H9 (cell line): ENCODE results near the gene SF3A1. TPM values are rescaled to one million over a fixed set of nuclear protein-coding genes. Genes with fewer than 3 reads are reported as not detected.

Experiments
- DNase-seq: peaks from one replicate; pipeline ENCODE4 v3.0.0-alpha.2; 2017
- H2AFZ ChIP-seq: one replicate; pipeline ENCODE4 v1.6.1; 2013; ENCODE audit warnings: mild to moderate bottlenecking, low read length, control low read depth, moderate library complexity
- H2AK5ac ChIP-seq: 2 replicates; pipeline ENCODE4 v1.6.1; 2013; ENCODE audit warnings: low read length, control low read depth, mixed read lengths; ENCODE audit not compliant: insufficient read length
- H2BK120ac ChIP-seq: one replicate; pipeline ENCODE4 v1.6.1; 2013; ENCODE audit warnings: low read depth, mild to moderate bottlenecking, low read length, control low read depth, inconsistent platforms; ENCODE audit not compliant: poor library complexity, severe bottlenecking
- H2BK12ac ChIP-seq: 2 replicates; pipeline ENCODE4 v1.6.1; 2013; ENCODE audit warnings: low read length, control low read depth, mixed read lengths, low read depth; ENCODE audit not compliant: insufficient read length
- H2BK15ac ChIP-seq: 2 replicates; pipeline ENCODE4 v1.6.1; 2013; ENCODE audit warnings: low read depth, low read length, control low read depth
- H2BK20ac ChIP-seq: one replicate; pipeline ENCODE4 v1.6.1; 2013; ENCODE audit warnings: low read depth, mild to moderate bottlenecking, low read length, control low read depth, inconsistent platforms; ENCODE audit not compliant: poor library complexity, severe bottlenecking
- H2BK5ac ChIP-seq: 2 replicates; pipeline ENCODE4 v1.6.1; 2013; ENCODE audit warnings: low read length, control low read depth, mixed read lengths; ENCODE audit not compliant: insufficient read length
- H3K14ac ChIP-seq: 2 replicates; pipeline ENCODE4 v1.6.1; 2013; ENCODE audit warnings: low read length, control low read depth; ENCODE audit not compliant: insufficient read depth
- H3K18ac ChIP-seq: 2 replicates; pipeline ENCODE4 v1.6.1; 2013; ENCODE audit warnings: low read depth, mild to moderate bottlenecking, mixed read lengths, low read length, control low read depth; ENCODE audit not compliant: insufficient read length
- H3K23ac ChIP-seq: 2 replicates; pipeline ENCODE4 v1.6.1; 2013; ENCODE audit warnings: low read length, control low read depth, mixed read lengths, low read depth; ENCODE audit not compliant: insufficient read length
- H3K23me2 ChIP-seq: 2 replicates; pipeline ENCODE4 v1.6.1; 2013; ENCODE audit warnings: low read depth, mild to moderate bottlenecking, mixed read lengths, low read length, control low read depth; ENCODE audit not compliant: insufficient read length, poor library complexity, severe bottlenecking
- H3K27ac ChIP-seq: 2 replicates; pipeline ENCODE4 v1.5.1; 2013; ENCODE audit warnings: low read length, control low read depth, mixed read lengths, low read depth; ENCODE audit not compliant: insufficient read length
- H3K27me3 ChIP-seq: 2 replicates; pipeline ENCODE4 v1.6.1; 2013; ENCODE audit warnings: low read length, control low read depth, inconsistent platforms; ENCODE audit not compliant: insufficient read depth
- H3K4ac ChIP-seq: 2 replicates; pipeline ENCODE4 v1.6.1; 2013; ENCODE audit warnings: low read depth, mild to moderate bottlenecking, control low read depth, inconsistent platforms, low read length, moderate library complexity
- H3K4me1 ChIP-seq: 2 replicates; pipeline ENCODE4 v1.6.1; 2013; ENCODE audit warnings: low read length, control low read depth, inconsistent platforms; ENCODE audit not compliant: insufficient read depth
- H3K4me2 ChIP-seq: 2 replicates; pipeline ENCODE4 v1.6.1; 2013; ENCODE audit warnings: low read length, control low read depth, mixed read lengths; ENCODE audit not compliant: insufficient read length, insufficient read depth
- H3K56ac ChIP-seq: 2 replicates; pipeline ENCODE4 v1.6.1; 2013; ENCODE audit warnings: low read depth, mild to moderate bottlenecking, mixed read lengths, low read length, control low read depth; ENCODE audit not compliant: insufficient read length
- H3K79me1 ChIP-seq: 2 replicates; pipeline ENCODE4 v1.6.1; 2013; ENCODE audit warnings: low read depth, mild to moderate bottlenecking, moderate library complexity, low read length, control low read depth, inconsistent platforms; ENCODE audit not compliant: insufficient read depth, poor library complexity, severe bottlenecking
- H3K79me2 ChIP-seq: 2 replicates; pipeline ENCODE4 v1.6.1; 2013; ENCODE audit warnings: low read length, control low read depth, inconsistent platforms; ENCODE audit not compliant: insufficient read depth
- H3K9ac ChIP-seq: 2 replicates; pipeline ENCODE4 v1.6.1; 2013; ENCODE audit warnings: low read length, control low read depth, mixed read lengths; ENCODE audit not compliant: insufficient read length; ENCODE audit errors: extremely low read depth
- H3K9me3 ChIP-seq: one replicate; pipeline ENCODE4 v1.6.1; 2013; ENCODE audit warnings: low read depth, low read length, inconsistent platforms; ENCODE audit not compliant: control insufficient read depth
- H3T11ph ChIP-seq: one replicate; pipeline ENCODE4 v1.6.1; 2013; ENCODE audit warnings: mild to moderate bottlenecking, low read length, control low read depth, inconsistent platforms
- H4K20me1 ChIP-seq: one replicate; pipeline ENCODE4 v1.6.1; 2013; ENCODE audit not compliant: control insufficient read depth, insufficient read length, insufficient read depth
- H4K5ac ChIP-seq: 2 replicates; pipeline ENCODE4 v1.6.1; 2013; ENCODE audit warnings: low read depth, mild to moderate bottlenecking, mixed read lengths, low read length, control low read depth; ENCODE audit not compliant: insufficient read length
- H4K8ac ChIP-seq: replicated peaks from 2 replicates; pipeline ENCODE4 v1.6.1; 2013; ENCODE audit warnings: low read length, control low read depth, mixed read lengths, low read depth; ENCODE audit not compliant: insufficient read length
- H4K91ac ChIP-seq: 2 replicates; pipeline ENCODE4 v1.6.1; 2013; ENCODE audit warnings: low read depth, mild to moderate bottlenecking, moderate library complexity, mixed read lengths, low read length, control low read depth; ENCODE audit not compliant: insufficient read length
- H3K27ac Mint-ChIP-seq, 3 experiments: 2 replicates in 2 of 3; 3 replicates in 1 of 3; pipeline ENCODE4 v1.8.0; 2020 to 2021; ENCODE audit warnings: mixed read lengths in 3 of 3, mild to moderate bottlenecking in 1 of 3, moderate library complexity in 1 of 3
- H3K27me3 Mint-ChIP-seq: 2 replicates; pipeline ENCODE4 v1.8.0; 2021; ENCODE audit warnings: low read depth, mild to moderate bottlenecking, moderate library complexity, mixed read lengths
- H3K36me3 Mint-ChIP-seq, 3 experiments: 2 replicates in 2 of 3; 3 replicates in 1 of 3; pipeline ENCODE4 v1.8.0; 2020 to 2021; ENCODE audit warnings: low read depth in 3 of 3, mixed read lengths in 3 of 3; ENCODE audit not compliant: insufficient read depth in 1 of 3
- H3K4me1 Mint-ChIP-seq, 2 experiments: 2 replicates each; pipeline ENCODE4 v1.8.0; 2020; ENCODE audit warnings: mixed read lengths in 2 of 2
- H3K4me3 Mint-ChIP-seq, 2 experiments: 2 replicates in 1 of 2; 3 replicates in 1 of 2; pipeline ENCODE4 v1.8.0; 2020 to 2021; ENCODE audit warnings: mild to moderate bottlenecking in 2 of 2, mixed read lengths in 2 of 2, moderate library complexity in 1 of 2
- H3K9me3 Mint-ChIP-seq, 2 experiments: 2 replicates in 1 of 2; 3 replicates in 1 of 2; pipeline ENCODE4 v1.8.0; 2020; ENCODE audit warnings: mild to moderate bottlenecking in 2 of 2, mixed read lengths in 2 of 2, moderate library complexity in 1 of 2
- WGBS: extraction: QIAGEN DNeasy Blood & Tissue Kit; methylation state at CpG from one replicate; pipeline ENCODE4 v1.1.7; 2013; ENCODE audit warnings: missing lambda C conversion rate, low lambda C conversion rate, mixed read lengths; ENCODE audit not compliant: insufficient read length; ENCODE audit errors: extremely low coverage; 5-methylcytosine and 5-hydroxymethylcytosine counted together
- total RNA-seq: library from RNA; stranded (reverse); gene quantifications from 2 replicates; pipeline ENCODE4 v1.2.1, GENCODE V29; 2021
- TF ChIP-seq, protein P1 (sequence below): fragments of 200-600 bp; sonication (generic); conservative IDR thresholded peaks from 3 replicates; pipeline ENCODE4 v1.8.0; 2021; ENCODE audit warnings: antibody characterized with exemption, mild to moderate bottlenecking

Gene SF3A1
- total RNA-seq, 1 experiment from 2014 or later: 225 TPM

DNA sequence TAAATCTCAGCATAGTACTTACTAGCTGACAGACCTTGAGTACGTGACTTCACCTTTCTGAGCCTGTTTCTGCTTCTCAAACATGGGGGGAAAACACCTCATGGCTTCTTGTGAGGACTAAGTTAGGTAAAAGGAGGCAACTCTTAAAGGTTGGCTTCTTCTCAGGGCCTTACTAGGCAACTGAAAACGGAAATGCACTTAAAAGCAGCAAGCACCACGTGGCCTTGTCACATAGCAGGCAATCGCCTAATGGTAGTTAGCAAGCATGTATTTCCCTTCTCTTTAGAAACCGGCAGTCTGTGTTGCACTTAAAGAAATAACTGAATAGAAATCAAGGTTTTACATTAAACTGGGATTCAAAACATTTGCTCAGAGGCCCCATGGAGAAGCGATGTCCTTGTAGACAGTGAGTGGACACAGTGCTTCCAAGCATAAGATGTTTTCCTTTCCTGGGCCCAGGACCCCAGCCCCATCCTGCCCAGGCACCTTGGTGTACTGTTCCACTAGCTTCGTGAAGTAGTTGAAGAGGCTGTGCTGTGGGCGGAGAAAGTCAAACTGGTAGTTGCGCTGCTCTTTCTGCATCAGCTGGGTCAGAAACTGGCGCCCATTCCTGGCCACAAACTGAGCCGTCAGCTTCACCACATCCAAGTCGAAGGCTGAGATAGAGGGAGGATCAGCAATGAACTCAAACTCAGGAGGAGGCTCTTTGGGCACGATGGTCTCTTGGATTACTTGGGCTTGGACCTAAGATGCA is 12.1 kb downstream of the SF3A1 start:
- H3K79me2 ChIP-seq: 0 out of 2 replicates have a peak, but pooled peaks cover 3% of the 10 kb centered on the region
- H3K27ac ChIP-seq: no peak overlapping the region
- no peaks in the 10 kb centered on the region for H3K79me1 ChIP-seq
- no peak overlapping the region for H2AK5ac ChIP-seq
- no peak overlapping the region for H2BK12ac ChIP-seq
- H2BK5ac ChIP-seq: no peak overlapping the region
- H4K20me1 ChIP-seq: peaks cover 3% of the 10 kb centered on the region
- no peak overlapping the region for H3K18ac ChIP-seq
- H3K9ac ChIP-seq: no peak overlapping the region
- no peak overlapping the region for H2BK15ac ChIP-seq
- no peak overlapping the region for H2AFZ ChIP-seq
- no peaks in the 10 kb centered on the region for H3K4me1 ChIP-seq
- no peaks in the 10 kb centered on the region for H3K27me3 ChIP-seq
- no peak overlapping the region for H3K4ac ChIP-seq
- no peak overlapping the region for H4K5ac ChIP-seq
- Mint-ChIP-seq H3K36me3 (peaks cover 55 to 90% (median 89%) of the 10 kb centered on the region in 3 experiments), H3K4me3 (no peak overlapping the region), H3K27ac (no peak overlapping the region), H3K27me3 (no peaks in the 10 kb centered on the region), H3K9me3 (no peaks in the 10 kb centered on the region), H3K4me1 (no peaks in the 10 kb centered on the region)
- no peaks in the 10 kb centered on the region for H3K9me3 ChIP-seq
- no peak overlapping the region for H3K4me2 ChIP-seq
- H3K56ac ChIP-seq: no peak overlapping the region
- H3T11ph ChIP-seq: no peak overlapping the region
- DNase-seq: no peak
- no peaks in the 10 kb centered on the region for H3K23me2 ChIP-seq
- no peak overlapping the region for H4K8ac ChIP-seq
- H3K14ac ChIP-seq: no peak overlapping the region
- no peak overlapping the region for H2BK20ac ChIP-seq
- H2BK120ac ChIP-seq: no peak overlapping the region
- TF ChIP-seq, protein P1, sequence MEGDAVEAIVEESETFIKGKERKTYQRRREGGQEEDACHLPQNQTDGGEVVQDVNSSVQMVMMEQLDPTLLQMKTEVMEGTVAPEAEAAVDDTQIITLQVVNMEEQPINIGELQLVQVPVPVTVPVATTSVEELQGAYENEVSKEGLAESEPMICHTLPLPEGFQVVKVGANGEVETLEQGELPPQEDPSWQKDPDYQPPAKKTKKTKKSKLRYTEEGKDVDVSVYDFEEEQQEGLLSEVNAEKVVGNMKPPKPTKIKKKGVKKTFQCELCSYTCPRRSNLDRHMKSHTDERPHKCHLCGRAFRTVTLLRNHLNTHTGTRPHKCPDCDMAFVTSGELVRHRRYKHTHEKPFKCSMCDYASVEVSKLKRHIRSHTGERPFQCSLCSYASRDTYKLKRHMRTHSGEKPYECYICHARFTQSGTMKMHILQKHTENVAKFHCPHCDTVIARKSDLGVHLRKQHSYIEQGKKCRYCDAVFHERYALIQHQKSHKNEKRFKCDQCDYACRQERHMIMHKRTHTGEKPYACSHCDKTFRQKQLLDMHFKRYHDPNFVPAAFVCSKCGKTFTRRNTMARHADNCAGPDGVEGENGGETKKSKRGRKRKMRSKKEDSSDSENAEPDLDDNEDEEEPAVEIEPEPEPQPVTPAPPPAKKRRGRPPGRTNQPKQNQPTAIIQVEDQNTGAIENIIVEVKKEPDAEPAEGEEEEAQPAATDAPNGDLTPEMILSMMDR: no peak
- no peak overlapping the region for H4K91ac ChIP-seq
- H3K23ac ChIP-seq: no peak overlapping the region
- WGBS: no CpG with 5 or more reads among the region's 13 CpGs
